Naive B cell (primary cell): ENCODE measurements around the gene CD300LF. TPM values are rescaled to one million over a fixed set of nuclear protein-coding genes. Genes with fewer than 3 reads are reported as not detected.

Experiments used
- ATAC-seq, 2 donors: fragments of 150-1000 bp; cut with Tn5 transposase; 2 replicates each; pipeline ENCODE4 v1.10.0; 2021; ENCODE audit warnings: low read depth in 2 of 2, mild to moderate bottlenecking in 2 of 2, moderate library complexity in 2 of 2
- DNase-seq: peaks from one replicate; pipeline ENCODE4 v3.0.0; 2022
- H3K27ac Mint-ChIP-seq, 6 donors: one replicate each; pipeline ENCODE4 v1.8.0; 2020 to 2022; ENCODE audit warnings: mild to moderate bottlenecking in 6 of 6, mixed read lengths in 6 of 6, moderate library complexity in 5 of 6, inconsistent platforms in 2 of 6
- H3K27me3 Mint-ChIP-seq, 3 donors: one replicate each; pipeline ENCODE4 v1.8.0; 2021 to 2022; ENCODE audit warnings: mixed read lengths in 3 of 3, mild to moderate bottlenecking in 1 of 3
- H3K36me3 Mint-ChIP-seq, 2 donors: one replicate each; pipeline ENCODE4 v1.8.0; 2020 to 2022; ENCODE audit warnings: mixed read lengths in 2 of 2, inconsistent platforms in 1 of 2, mild to moderate bottlenecking in 1 of 2
- H3K4me1 Mint-ChIP-seq, 3 donors: one replicate each; pipeline ENCODE4 v1.8.0; 2020 to 2022; ENCODE audit warnings: mixed read lengths in 3 of 3, inconsistent platforms in 1 of 3, mild to moderate bottlenecking in 1 of 3, moderate library complexity in 1 of 3
- H3K4me3 Mint-ChIP-seq, 8 donors: one replicate each; pipeline ENCODE4 v1.8.0; 2020 to 2022; ENCODE audit warnings: mild to moderate bottlenecking in 8 of 8, mixed read lengths in 8 of 8, moderate library complexity in 8 of 8, inconsistent platforms in 2 of 8
- H3K9me3 Mint-ChIP-seq, 7 donors: one replicate each; pipeline ENCODE4 v1.8.0; 2020 to 2022; ENCODE audit warnings: mixed read lengths in 7 of 7, mild to moderate bottlenecking in 5 of 7, inconsistent platforms in 2 of 7, moderate library complexity in 1 of 7
- polyA plus RNA-seq, 6 donors: library from polyadenylated mRNA; unstranded; fragments of 300-500 nt; fragmentation: Illumina TruSeq; gene quantifications; one replicate each; pipeline ENCODE4 v1.2.3, GENCODE V29; 2021; ENCODE audit warnings: low read depth in 6 of 6

CD300LF gene
- polyA plus RNA-seq, 6 donors from 2014 or later: 0.22 to 3.2 (median 0.43) TPM

DNA sequence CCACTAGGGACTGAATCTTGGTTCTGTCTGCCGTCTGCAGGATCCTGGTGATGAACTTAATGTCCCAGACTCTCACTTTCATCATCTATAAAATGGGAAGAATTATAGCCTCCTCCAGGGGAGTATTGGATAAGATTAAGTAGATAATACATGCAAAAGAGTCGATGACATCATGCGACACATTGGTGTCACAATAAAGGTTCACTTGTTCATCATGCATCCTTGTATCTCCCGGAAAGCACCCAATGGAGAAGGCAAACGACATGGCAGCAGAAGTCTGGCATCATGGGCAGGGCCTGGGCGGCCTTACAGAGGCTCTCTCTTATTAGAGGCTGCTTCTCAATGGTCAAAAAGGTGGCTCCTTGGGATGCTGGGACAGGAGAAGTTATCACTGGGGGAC lies 54.1 kb downstream of the CD300LF start:
- ATAC-seq (no peak), DNase-seq (no peak)
- H3K36me3 Mint-ChIP-seq: peaks cover 0 to 5% of the 10 kb centered on the region in 2 donors
- H3K27ac Mint-ChIP-seq: no peak overlapping the region
- H3K27me3 Mint-ChIP-seq: peaks cover 30 to 67% (median 49%) of the 10 kb centered on the region in 3 donors
- H3K9me3 Mint-ChIP-seq: peaks cover 0 to 7% (median 4%) of the 10 kb centered on the region in 7 donors
- peaks cover 6 to 10% (median 9%) of the 10 kb centered on the region in 3 donors for H3K4me1 Mint-ChIP-seq
- no peak overlapping the region for H3K4me3 Mint-ChIP-seq

GRCh38 chr17:74654742-74655141 lies 58.0 kb downstream of the CD300LF start:
- Mint-ChIP-seq H3K4me1 (peaks cover 6 to 10% (median 9%) of the 10 kb centered on the region in 3 donors), H3K4me3 (no peak overlapping the region), H3K9me3 (no peaks in the 10 kb centered on the region), H3K27me3 (peaks cover 46 to 75% (median 63%) of the 10 kb centered on the region in 3 donors), H3K27ac (no peak overlapping the region), H3K36me3 (no peaks in the 10 kb centered on the region)
- no peak for ATAC-seq
- DNase-seq: no peak

- peaks cover 40 to 73% (median 61%) of the 10 kb centered on the region in 3 donors for H3K27me3 Mint-ChIP-seq
- ATAC-seq (no peak), DNase-seq (no peak)
- H3K4me1 Mint-ChIP-seq: peaks cover 0 to 2% (median under 1%) of the 10 kb centered on the region in 3 donors
- no peaks in the 10 kb centered on the region for H3K9me3 Mint-ChIP-seq
- H3K36me3 Mint-ChIP-seq: no peaks in the 10 kb centered on the region
- no peak overlapping the region for H3K4me3 Mint-ChIP-seq
- no peak overlapping the region for H3K27ac Mint-ChIP-seq
Measured at GRCh38 chr17:74652020-74652419, 60.7 kb downstream of the CD300LF start.

- H3K9me3 Mint-ChIP-seq: no peaks in the 10 kb centered on the region
- ATAC-seq: no peak
Measured at GRCh38 chr17:74649909-74650308, 62.8 kb downstream of the CD300LF start.

GRCh38 chr17:74647871-74648672 lies 64.7 kb downstream of the CD300LF start:
- no peaks in the 10 kb centered on the region for H3K9me3 Mint-ChIP-seq
- peaks cover 58 to 90% (median 74%) of the 10 kb centered on the region in 3 donors for H3K27me3 Mint-ChIP-seq
- H3K27ac Mint-ChIP-seq: no peak overlapping the region

More at GRCh38 chr17:74649909-74650308, 62.8 kb downstream of the CD300LF start:
- Mint-ChIP-seq H3K36me3 (no peaks in the 10 kb centered on the region), H3K27me3 (peaks cover 52 to 88% (median 76%) of the 10 kb centered on the region in 3 donors), H3K4me1 (peaks cover 10 to 15% (median 15%) of the 10 kb centered on the region in 3 donors), H3K27ac (no peak overlapping the region), H3K4me3 (no peak overlapping the region)
- no peak for DNase-seq

GRCh38 chr17:74646231-74646630 lies 66.5 kb downstream of the CD300LF start:
- no peak for DNase-seq
- Mint-ChIP-seq H3K4me3 (peak overlapping the region in 1 of 8 donors; percentile 15), H3K9me3 (no peaks in the 10 kb centered on the region), H3K27me3 (peaks cover 53 to 87% (median 55%) of the 10 kb centered on the region in 3 donors), H3K27ac (peak overlapping the region in 3 of 6 donors; percentile 32 to 75 (median 67)), H3K4me1 (peaks cover 39 to 50% (median 47%) of the 10 kb centered on the region in 3 donors), H3K36me3 (no peaks in the 10 kb centered on the region)
- ATAC-seq: peak; percentile 43 to 66

More at GRCh38 chr17:74647871-74648672, 64.7 kb downstream of the CD300LF start:
- H3K4me1 Mint-ChIP-seq: peaks cover 21 to 31% (median 29%) of the 10 kb centered on the region in 3 donors
- DNase-seq (no peak), ATAC-seq (no peak)
- H3K4me3 Mint-ChIP-seq: no peak overlapping the region
- no peaks in the 10 kb centered on the region for H3K36me3 Mint-ChIP-seq

DNA sequence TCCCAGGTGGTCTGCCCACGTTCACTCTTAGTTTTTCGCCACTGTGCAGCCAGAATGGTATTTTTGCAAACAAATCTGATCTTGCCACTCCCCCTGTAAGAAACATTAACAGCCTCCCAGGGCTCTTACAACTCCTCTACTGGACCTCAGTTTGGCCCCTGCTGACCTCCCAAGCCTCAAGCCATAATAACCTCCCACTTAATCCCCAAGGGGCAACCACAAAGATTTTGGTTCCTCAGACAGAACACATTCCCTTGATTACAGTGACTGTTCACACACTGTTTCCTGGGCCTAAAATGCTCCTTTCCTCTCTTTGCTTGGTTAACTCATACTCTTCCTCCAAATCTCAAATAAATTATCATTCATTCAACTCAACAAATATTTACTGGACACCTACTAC lies 67.7 kb downstream of the CD300LF start:
- Mint-ChIP-seq H3K4me3 (peak overlapping the region in 2 of 8 donors; percentile 23 to 69), H3K27me3 (peaks cover 42 to 75% (median 43%) of the 10 kb centered on the region in 3 donors), H3K4me1 (peaks cover 51 to 62% (median 60%) of the 10 kb centered on the region in 3 donors), H3K9me3 (no peaks in the 10 kb centered on the region), H3K36me3 (no peaks in the 10 kb centered on the region), H3K27ac (peak overlapping the region in 1 of 6 donors; percentile 77)
- DNase-seq: no peak
- no peak for ATAC-seq

DNA sequence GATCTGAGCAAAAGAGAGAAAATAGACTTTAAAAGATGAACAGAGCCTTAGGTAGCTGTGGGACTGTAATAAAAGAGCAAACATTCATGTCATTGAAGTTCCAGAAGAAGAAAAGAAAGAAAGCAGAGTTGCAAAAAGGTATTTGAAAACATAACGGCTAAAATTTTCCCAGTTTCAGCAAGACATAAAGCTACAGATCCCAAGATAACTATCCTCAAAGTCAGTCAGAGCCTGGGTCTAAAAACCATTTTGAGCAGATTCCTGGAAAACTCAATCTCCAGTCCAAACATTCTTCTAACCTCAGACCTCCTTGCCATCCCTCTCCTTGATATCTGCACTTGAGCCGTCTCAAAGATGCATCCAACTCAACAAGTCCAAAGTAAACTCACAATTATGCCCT lies 68.3 kb downstream of the CD300LF start:
- peaks cover 40 to 70% (median 43%) of the 10 kb centered on the region in 3 donors for H3K27me3 Mint-ChIP-seq
- peak overlapping the region in 1 of 8 donors; percentile 69 for H3K4me3 Mint-ChIP-seq
- ATAC-seq: no peak
- no peaks in the 10 kb centered on the region for H3K9me3 Mint-ChIP-seq
- no peak for DNase-seq
- peaks cover 57 to 68% (median 65%) of the 10 kb centered on the region in 3 donors for H3K4me1 Mint-ChIP-seq
- H3K27ac Mint-ChIP-seq: peak overlapping the region in 1 of 6 donors; percentile 85
- H3K36me3 Mint-ChIP-seq: no peaks in the 10 kb centered on the region

Other genes with a start within 250 kb of the CD300LF start
- gene CD300A, start 246.3 kb downstream of the CD300LF start, polyA plus RNA-seq: 1 to 10 TPM in 5 of 6 donors, not detected in 1; 1.2 to 2.3 (median 1.6) TPM
- gene CD300LB, start 181.4 kb downstream of the CD300LF start, polyA plus RNA-seq: under 1 TPM in 3 of 6 donors, not detected in 3; 0.14 to 0.60 (median 0.24) TPM
- 1 to 10 TPM in 1 of 6 donors, under 1 TPM in 4, not detected in 1; 0.20 to 1.5 (median 0.25) TPM for gene CD300C, start 166.8 kb downstream of the CD300LF start, polyA plus RNA-seq
- 1 to 10 TPM in 1 of 6 donors, under 1 TPM in 1, not detected in 4; 0.94 to 1.1 TPM for gene CD300H, start 145.4 kb downstream of the CD300LF start, polyA plus RNA-seq
- not detected for gene CD300LD, start 120.6 kb downstream of the CD300LF start, polyA plus RNA-seq
- gene CD300E, start 89.2 kb downstream of the CD300LF start, polyA plus RNA-seq: under 1 TPM in 3 of 6 donors, not detected in 3; 0.06 to 0.69 (median 0.18) TPM
- 10 to 100 TPM; 49.2 to 85.5 (median 56.4) TPM for gene RAB37, start 24.3 kb upstream of the CD300LF start, polyA plus RNA-seq
- 100 to 1,000 TPM in 3 of 6 donors, 10 to 100 TPM in 3; 66.4 to 122 (median 95.9) TPM for gene NHERF1, start 35.7 kb upstream of the CD300LF start, polyA plus RNA-seq
- 10 to 100 TPM in 5 of 6 donors, 1 to 10 TPM in 1; 9.6 to 29.0 (median 15.6) TPM for gene NAT9, start 63.4 kb upstream of the CD300LF start, polyA plus RNA-seq
- gene GRIN2C, start 147.0 kb upstream of the CD300LF start, polyA plus RNA-seq: under 1 TPM in 2 of 6 donors, not detected in 4; 0.04 to 0.05 TPM
- gene FDXR, start 160.1 kb upstream of the CD300LF start, polyA plus RNA-seq: 1 to 10 TPM in 5 of 6 donors, not detected in 1; 1.2 to 6.1 (median 3.9) TPM
- not detected for gene FADS6, start 180.7 kb upstream of the CD300LF start, polyA plus RNA-seq
- gene USH1G, start 210.3 kb upstream of the CD300LF start, polyA plus RNA-seq: not detected
- not detected for gene OTOP2, start 211.3 kb upstream of the CD300LF start, polyA plus RNA-seq
- not detected for gene OTOP3, start 223.0 kb upstream of the CD300LF start, polyA plus RNA-seq